NCI-H226 (cell line): ENCODE results near the gene MARK1.
"Not testable (repeated sequence)": the region's sequence is repeated elsewhere in the genome, so short reads cannot be mapped to it uniquely, and the experiment has no call there.

Source experiments
- DNase-seq: peaks from one replicate; pipeline ENCODE4 v3.0.0-alpha.2; 2015

MARK1 gene

DNA sequence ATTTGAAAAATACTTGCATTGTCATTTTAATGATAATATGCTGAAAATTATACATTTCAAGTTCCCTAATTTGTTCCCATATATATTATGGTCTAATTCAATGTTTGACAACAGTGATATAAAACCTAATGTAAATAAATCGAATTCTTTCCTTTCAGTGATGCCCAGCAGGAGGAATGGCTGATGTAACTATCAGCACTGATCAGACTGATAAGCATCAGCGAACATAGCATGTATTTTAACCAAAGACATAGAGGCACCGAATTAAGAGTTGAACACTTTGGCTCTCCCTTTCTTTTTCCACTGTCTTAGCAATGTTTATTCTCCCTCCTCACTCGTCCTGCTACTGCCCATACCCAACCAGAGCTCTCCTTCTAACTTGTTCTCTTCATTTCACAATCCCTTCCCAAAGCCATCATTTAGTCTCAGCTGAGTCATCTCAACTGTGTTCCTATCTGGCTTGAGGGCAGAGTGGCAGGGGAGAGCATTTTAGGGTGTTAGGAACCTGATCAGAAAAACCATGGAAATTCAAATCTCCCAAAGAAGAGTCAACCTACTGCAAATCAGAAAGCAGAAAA lies 103.4 kb downstream of the MARK1 start:
- DNase-seq = no peak

DNA sequence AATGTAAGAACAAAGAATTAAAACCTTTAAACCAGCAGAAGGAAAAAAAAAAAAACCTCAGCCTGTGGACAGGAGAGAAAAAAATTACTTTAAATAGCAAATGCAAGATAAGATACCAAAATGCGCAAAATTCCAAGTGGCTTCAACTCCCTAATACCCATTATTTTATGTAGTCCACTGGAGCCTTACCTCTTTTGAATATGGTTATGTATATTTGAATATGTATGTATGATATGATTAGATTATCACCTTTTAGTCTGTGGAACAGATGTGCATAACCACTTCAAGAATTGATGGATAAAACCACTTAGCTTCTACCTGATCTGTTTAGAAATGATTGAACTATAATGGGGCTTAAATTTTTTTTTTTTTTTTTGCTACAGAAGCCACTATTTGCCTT lies 109.8 kb downstream of the MARK1 start:
- DNase-seq = no peak

DNA sequence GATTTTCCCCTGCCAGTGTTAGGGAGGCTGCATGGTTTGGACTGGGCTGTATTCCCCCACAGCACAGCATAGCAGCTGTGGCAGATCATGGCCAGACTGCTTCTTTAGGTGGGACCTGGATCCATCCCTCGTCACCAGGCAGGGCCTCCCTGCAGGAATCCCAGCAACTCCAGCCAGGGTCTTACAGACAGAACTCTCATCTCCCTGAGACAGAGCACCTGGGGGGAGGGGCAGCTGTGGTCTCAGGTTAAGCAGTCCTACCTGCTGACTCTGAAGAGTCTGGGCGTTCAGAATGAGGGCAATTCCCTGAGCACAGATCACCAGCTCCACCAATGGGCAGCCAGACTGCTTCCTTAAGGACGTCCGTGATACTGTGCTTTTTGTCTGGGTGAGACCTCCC lies 114.3 kb downstream of the MARK1 start:
- DNase-seq = no peak

- DNase-seq = no peak
These were observed 125.1 kb downstream of the MARK1 start for GRCh38 chr1:220652995-220653394.

GRCh38 chr1:220655509-220655908 lies 127.6 kb downstream of the MARK1 start:
- DNase-seq = no peak

DNA sequence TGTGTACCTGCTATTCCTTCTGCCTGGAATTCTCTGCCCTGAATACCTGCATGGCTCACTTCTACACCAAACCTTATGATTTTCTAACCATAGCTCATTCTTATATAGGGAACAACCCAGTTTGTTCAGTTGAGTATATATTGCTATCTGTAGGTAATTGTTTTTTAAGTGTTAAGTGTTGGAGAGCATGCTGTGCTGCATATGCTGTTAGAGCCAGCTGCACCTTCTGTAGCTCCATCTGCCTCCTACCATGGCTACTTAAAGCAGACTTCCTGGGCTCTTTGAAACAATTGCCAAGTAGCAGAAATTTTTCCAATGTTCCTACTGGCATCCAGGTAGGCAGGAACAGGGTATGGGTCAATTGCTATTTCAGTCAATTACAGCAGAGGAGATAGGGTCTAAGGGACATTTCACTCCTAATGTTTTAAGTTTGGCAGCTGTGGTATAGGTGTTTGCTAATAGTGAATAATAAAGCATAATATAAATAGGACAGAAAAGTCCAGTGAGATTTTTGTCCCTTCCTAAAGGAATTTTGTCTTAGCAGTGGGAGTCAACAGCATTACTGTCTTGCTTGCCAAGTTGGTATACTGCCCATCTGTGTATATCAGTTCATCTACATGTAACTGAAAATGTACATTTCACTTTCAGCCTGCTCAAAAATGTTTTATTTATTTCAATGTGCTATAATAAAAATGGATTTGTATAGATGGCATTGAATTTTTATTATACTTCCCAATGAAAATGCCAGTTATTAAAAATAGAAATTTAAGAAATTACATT lies 128.2 kb downstream of the MARK1 start:
- no peak for DNase-seq

- DNase-seq = no peak
These were observed 138.4 kb downstream of the MARK1 start for GRCh38 chr1:220666349-220666748.

- DNase-seq = no peak
These were observed 141.1 kb downstream of the MARK1 start for GRCh38 chr1:220669005-220669404.

DNA sequence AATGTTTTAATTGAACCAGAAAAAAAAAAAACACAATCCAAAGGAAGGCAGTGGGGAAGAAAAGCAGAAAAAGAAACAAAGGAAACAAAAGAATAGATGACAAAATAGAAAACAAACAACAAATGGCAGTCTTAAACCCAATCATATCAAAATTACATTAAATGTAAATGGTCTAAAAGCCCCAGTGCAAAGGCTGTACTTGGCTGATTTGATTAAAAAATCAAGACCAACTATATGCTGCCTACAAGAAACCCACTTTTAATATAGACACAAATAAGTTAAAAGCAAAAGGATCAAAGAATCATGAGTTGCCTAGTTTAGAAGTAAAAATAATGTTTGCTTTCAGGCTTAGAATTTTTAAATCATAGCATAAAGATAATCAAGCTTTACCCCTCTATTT lies 142.4 kb downstream of the MARK1 start:
- no peak for DNase-seq

DNA sequence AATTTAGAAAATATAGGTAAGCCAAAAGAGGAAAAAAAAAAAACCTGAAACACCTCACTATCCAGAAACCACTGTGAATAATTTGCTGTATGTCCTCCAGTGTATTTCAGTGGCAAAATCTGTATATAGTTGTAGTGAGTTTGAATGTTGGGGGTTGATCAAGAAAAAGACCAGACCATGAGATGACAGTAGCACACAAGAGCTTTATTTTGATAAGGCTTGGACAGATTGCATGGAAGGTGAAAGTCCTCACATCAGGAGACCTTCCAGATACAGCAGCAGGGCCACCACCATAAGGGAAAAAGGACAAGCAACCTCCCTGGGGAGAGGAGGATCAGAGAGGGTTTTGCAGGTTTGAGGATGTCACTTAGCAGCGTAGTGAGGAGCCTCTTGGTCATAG lies 146.0 kb downstream of the MARK1 start:
- DNase-seq = no peak

DNA sequence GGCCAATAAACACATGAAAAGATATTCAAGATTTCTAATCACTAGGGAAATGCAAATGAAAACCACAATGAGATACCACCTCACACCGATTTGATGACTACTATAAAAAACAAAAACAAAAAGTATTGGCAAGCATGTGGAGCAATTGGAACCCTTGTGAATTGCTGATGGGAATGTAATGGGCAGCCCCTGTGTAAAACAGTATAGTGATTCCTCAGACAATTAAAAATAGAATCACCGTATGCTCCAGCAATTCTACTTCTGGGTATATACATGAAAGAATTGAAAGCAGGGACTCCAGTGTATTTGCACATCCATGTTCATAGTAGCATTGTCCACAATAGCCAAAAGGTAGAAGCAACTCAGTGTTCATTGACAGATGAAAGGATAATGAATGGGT lies 149.3 kb downstream of the MARK1 start:
- DNase-seq = no peak

- no peak for DNase-seq
These were observed 152.2 kb downstream of the MARK1 start for GRCh38 chr1:220680085-220680687.

DNA sequence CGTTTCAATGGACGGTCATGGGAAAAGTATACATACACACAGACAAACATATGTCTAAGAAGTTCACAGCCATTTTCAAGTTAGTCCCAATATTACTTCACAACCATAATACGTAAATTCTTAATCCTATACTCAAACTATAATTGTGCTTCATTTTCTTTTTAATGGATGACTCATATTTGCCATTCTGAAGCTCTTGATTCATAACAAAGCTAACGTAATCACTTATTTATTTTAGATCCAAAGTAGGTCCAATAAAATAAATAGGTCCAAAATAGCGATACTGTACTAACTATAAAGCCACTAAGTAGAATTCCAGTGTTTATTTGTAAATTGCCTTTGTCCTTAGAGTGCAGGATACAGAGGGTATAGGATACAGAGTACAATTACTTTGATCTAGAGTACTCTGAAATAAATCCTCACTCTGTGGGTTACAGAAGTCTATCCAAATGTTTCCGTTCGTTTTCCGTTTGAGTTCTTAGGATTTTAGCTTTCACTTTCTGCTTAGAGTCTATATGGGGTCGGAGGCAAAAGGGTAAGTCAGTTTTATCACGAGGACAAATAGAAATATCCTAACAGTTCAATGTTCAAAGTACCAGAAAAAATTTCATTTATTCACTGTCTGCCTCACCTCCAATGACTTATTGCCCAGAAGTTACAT lies 153.4 kb downstream of the MARK1 start:
- no peak for DNase-seq

GRCh38 chr1:220682901-220683576 lies 155.1 kb downstream of the MARK1 start:
- no peak for DNase-seq

GRCh38 chr1:220683716-220684115 lies 155.8 kb downstream of the MARK1 start:
- DNase-seq = not testable (repeated sequence)

GRCh38 chr1:220684890-220685289 lies 157.0 kb downstream of the MARK1 start:
- no peak for DNase-seq

GRCh38 chr1:220685879-220686278 lies 157.9 kb downstream of the MARK1 start:
- DNase-seq = no peak

DNA sequence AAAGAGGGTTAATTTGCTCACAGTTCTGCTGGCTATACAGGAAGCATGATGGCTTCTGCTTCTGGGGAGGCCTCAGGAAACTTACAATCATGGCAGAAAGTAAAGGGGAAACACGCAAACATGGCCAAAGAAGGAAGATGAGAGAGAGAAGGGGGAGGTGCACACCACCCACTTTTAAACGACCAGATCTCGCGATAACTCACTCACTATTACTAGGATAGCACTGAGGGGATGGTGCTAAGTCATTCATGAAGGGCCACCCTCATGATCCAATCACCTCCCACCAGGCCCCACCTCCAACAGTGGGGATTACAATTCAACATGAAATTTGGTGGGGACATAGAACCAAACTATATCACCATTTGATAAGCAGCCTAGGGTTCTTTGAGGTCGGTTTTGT lies 159.9 kb downstream of the MARK1 start:
- DNase-seq = no peak

DNA sequence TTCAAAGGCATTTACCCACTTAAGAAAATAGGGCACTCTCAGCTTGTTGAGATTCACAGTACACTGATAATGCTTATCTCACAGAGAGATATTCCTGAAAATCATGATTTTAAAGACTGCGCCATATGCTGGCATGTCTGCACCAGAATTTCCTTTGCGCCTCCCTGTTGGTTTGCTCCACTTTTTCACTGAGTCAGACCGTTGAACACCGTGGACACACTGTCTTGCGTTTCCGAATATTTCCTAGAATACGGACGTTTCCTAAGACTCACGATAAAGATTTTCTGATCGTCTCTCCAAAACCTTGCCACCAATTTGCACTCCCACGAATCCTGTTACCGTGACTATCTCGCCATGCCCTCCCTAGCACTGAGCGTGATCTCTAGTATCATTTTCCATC lies 161.7 kb downstream of the MARK1 start:
- DNase-seq = no peak

- DNase-seq = peak; percentile 6
These were observed 162.5 kb downstream of the MARK1 start, which contains the start of gene C1orf115 for GRCh38 chr1:220690140-220691052. Gene C1orf115, plus strand, starts transcription at chr1:220690363. Its CDS starts 40 bp downstream, at chr1:220690403.

GRCh38 chr1:220691053-220691684 lies 163.2 kb downstream of the MARK1 start:
- DNase-seq = no peak
